Measurements from ENCODE around the gene SCGB3A2.

Gene SCGB3A2

DNA sequence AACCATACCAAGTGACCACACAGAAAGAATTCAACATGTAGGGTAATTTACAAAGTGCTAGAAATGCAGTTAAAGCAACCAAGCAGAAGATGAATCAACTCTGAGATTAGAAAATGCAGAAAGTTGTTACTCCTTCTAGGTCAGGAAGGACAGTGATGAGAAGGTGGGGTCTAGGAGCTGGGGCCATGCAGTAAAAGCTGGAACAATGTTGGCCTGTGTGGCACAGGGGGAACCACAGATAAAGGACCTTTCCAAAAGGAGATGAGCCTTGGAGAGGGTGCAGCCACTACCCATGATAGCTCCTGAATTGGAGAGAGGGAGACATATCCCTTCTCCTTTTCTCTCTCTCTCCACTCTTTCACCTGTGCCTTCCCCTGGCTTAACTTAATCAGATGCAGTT is 2.4 kb upstream of the SCGB3A2 start:
- Histone ChIP-seq H3K9me3 (ENCODE audit: severe bottlenecking) (no peaks in the 10 kb centered on the region), H3K4me3 (ENCODE audit: low read depth, low read length) (no peak overlapping the region), H3K27ac (no peak overlapping the region), H3K27me3 (ENCODE audit: insufficient read depth, low read depth, severe bottlenecking) (no peaks in the 10 kb centered on the region), H3K36me3 (no peaks in the 10 kb centered on the region)
- TF ChIP-seq, protein P1, sequence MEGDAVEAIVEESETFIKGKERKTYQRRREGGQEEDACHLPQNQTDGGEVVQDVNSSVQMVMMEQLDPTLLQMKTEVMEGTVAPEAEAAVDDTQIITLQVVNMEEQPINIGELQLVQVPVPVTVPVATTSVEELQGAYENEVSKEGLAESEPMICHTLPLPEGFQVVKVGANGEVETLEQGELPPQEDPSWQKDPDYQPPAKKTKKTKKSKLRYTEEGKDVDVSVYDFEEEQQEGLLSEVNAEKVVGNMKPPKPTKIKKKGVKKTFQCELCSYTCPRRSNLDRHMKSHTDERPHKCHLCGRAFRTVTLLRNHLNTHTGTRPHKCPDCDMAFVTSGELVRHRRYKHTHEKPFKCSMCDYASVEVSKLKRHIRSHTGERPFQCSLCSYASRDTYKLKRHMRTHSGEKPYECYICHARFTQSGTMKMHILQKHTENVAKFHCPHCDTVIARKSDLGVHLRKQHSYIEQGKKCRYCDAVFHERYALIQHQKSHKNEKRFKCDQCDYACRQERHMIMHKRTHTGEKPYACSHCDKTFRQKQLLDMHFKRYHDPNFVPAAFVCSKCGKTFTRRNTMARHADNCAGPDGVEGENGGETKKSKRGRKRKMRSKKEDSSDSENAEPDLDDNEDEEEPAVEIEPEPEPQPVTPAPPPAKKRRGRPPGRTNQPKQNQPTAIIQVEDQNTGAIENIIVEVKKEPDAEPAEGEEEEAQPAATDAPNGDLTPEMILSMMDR (IDR thresholded peaks at IDR 0.05; ENCODE audit: low read depth, low read length) = no peak
- DNase-seq = no peak

DNA sequence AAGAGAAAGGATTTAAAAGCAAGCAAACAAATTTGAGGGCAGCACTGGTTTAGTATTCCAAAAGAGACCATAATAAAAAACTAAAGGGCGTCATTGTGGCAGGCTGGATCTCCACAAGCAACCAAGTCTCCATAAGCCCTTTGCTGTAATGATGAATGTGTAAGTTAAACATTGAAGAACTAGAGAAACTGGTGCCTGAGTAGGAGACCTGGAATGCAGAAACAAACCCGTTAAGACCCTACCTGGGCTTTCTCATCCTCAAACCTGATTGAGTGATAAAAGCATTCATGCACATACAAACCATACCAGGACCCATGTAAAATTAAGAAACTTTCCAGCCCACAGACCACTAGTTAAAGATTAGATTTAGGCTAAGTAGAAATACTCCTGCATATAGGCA is 1.9 kb upstream of the SCGB3A2 start:
- H3K4me3 ChIP-seq (ENCODE audit: low read depth, low read length) = no peak overlapping the region
- no peaks in the 10 kb centered on the region for H3K27me3 ChIP-seq (ENCODE audit: insufficient read depth, low read depth, severe bottlenecking)
- no peaks in the 10 kb centered on the region for H3K36me3 ChIP-seq
- H3K27ac ChIP-seq = no peak overlapping the region
- DNase-seq = no peak
- TF ChIP-seq, protein P1 (IDR thresholded peaks at IDR 0.05; ENCODE audit: low read depth, low read length) = no peak
- H3K9me3 ChIP-seq (ENCODE audit: severe bottlenecking) = no peaks in the 10 kb centered on the region

DNA sequence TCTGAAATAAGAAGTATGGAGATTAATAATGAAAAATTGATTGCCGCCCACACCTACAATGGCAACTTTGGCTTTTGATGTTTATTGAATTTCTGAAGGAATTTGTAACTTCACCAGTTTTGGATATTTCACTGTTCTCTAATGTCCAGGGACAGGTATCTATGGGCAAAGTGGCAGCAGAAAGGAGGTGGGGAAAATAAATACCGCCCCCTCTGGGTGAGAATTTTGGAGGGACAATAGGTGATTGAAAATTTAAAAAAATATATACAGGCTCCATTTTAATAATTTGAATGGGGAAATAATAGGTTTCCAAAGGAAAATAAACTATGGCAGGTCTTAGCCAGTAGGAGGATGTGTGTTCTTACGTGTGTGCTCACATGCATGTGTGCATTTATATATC is 1.3 kb downstream of the SCGB3A2 start:
- Histone ChIP-seq H3K27me3 (ENCODE audit: insufficient read depth, low read depth, severe bottlenecking) (no peaks in the 10 kb centered on the region), H3K9me3 (ENCODE audit: severe bottlenecking) (no peaks in the 10 kb centered on the region), H3K27ac (no peak overlapping the region), H3K36me3 (no peaks in the 10 kb centered on the region), H3K4me3 (ENCODE audit: low read depth, low read length) (no peak overlapping the region)
- TF ChIP-seq, protein P1 (IDR thresholded peaks at IDR 0.05; ENCODE audit: low read depth, low read length) = no peak
- no peak for DNase-seq

DNA sequence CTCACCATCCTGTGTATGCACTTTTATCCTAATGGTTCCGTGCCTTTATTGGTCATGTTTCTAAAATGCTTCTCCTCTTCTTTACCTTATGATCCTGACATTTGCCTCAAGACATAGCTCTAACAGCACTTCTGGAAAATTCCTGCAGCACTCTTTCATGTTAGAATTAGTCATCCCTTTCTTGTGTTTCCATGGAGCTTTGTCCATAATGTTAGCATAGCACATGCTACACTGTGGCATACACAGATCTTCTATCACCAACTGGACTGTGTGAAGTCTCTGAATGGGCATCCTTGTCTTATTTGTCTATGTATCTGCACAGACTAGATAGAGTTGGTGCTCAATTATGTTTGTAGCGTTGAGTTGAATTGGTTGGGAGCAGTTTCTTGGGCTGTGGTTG is 2.0 kb downstream of the SCGB3A2 start:
- no peaks in the 10 kb centered on the region for H3K27me3 ChIP-seq (ENCODE audit: insufficient read depth, low read depth, severe bottlenecking)
- no peaks in the 10 kb centered on the region for H3K9me3 ChIP-seq (ENCODE audit: severe bottlenecking)
- TF ChIP-seq, protein P1 (IDR thresholded peaks at IDR 0.05; ENCODE audit: low read depth, low read length) = no peak
- H3K36me3 ChIP-seq = no peaks in the 10 kb centered on the region
- H3K27ac ChIP-seq = no peak overlapping the region
- H3K4me3 ChIP-seq (ENCODE audit: low read depth, low read length) = no peak overlapping the region
- DNase-seq = no peak

DNA sequence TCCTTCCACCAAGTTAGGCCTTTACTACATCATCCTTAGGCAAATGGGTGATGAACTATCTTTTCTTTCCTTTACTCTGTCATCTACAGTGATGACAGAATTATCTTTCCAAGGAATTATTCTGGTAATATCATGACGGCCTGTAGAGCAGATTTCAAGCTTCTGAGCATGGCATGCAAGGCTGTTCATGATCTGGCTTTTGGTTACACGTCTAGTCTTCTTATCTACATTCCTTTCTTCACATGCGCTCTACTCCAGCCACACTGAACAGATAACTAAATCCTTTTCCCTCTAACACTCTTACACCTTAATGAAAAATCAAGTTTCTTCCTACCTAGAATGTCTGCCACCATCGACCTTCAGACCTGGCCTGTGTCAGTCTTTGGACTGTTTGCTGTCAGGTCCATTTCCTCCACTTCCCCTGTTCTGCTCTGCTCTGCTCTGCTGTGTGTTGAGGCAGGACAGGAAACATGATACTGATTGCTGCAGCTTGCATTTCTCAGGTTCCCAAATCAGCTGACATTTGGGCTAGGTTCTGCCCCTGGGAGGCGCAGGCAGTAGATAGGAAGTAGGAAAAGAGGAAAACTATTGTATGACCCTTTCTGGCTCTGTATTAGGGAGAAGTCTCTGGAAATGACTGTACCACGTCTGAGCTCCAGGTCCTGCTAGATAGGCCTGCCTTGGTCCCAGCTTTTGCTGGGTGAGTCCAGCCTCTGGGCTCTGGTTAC is 4.2 kb downstream of the SCGB3A2 start:
- H3K27ac ChIP-seq = no peak overlapping the region
- H3K27me3 ChIP-seq (ENCODE audit: insufficient read depth, low read depth, severe bottlenecking) = no peaks in the 10 kb centered on the region
- TF ChIP-seq, protein P1 (IDR thresholded peaks at IDR 0.05; ENCODE audit: low read depth, low read length) = no peak
- no peak overlapping the region for H3K4me3 ChIP-seq (ENCODE audit: low read depth, low read length)
- no peak for DNase-seq
- no peaks in the 10 kb centered on the region for H3K36me3 ChIP-seq
- no peaks in the 10 kb centered on the region for H3K9me3 ChIP-seq (ENCODE audit: severe bottlenecking)

Data from WERI-Rb-1 (cell line).